ENCODE measurements around the gene HTR3A. TPM values are rescaled to one million over a fixed set of nuclear protein-coding genes. Genes with fewer than 3 reads are reported as not detected.
A peak's percentile ranks its signal among the peaks of the same experiment; 100 is the strongest.

HTR3A gene
- total RNA-seq, 1 experiment from 2014 or later: 0.21 TPM

GRCh38 chr11:113991170-113991569 lies 16.3 kb downstream of the HTR3A start:
- intact Hi-C loops (cut with micrococcal nuclease; ENCODE audit: unreplicated experiment): loop anchor here (5.0 kb wide), 1 partner anchor 94 kb away; no protein-coding TSS in a partner anchor

GRCh38 chr11:113991718-113992458 lies 17.0 kb downstream of the HTR3A start:
- Histone ChIP-seq H3K27ac (ENCODE audit: low read length) (no peak overlapping the region), H3K36me3 (ENCODE audit: control insufficient read depth, insufficient read depth, low read length) (no peaks in the 10 kb centered on the region), H3K4me1 (ENCODE audit: control insufficient read depth, insufficient read depth, low read length) (no peaks in the 10 kb centered on the region), H3K4me3 (ENCODE audit: low read depth in 2 of 2, low read length in 2 of 2) (no peak overlapping the region), H3K27me3 (ENCODE audit: control insufficient read depth, insufficient read depth, low read length) (no peaks in the 10 kb centered on the region), H3K9me3 (ENCODE audit: control insufficient read depth, insufficient read depth, low read depth, low read length) (no peaks in the 10 kb centered on the region)
- CTCF ChIA-PET: interaction anchor here (0.5 to 1.0 kb wide), 4 partner anchors 12 to 269 kb away, joined by 3 to 5 read pairs (median 4); no protein-coding TSS in a partner anchor
- POLR2A ChIA-PET: no interaction called here
- in situ Hi-C loops (cut with HindIII; ENCODE audit: low pct_unique_long_range_greater_than_20kb, low sequenced_read_pairs) (no loop called here), intact Hi-C loops (cut with micrococcal nuclease; ENCODE audit: unreplicated experiment) (loop anchor here (5.0 kb wide), 1 partner anchor 95 kb away; no protein-coding TSS in a partner anchor)
- no peak for DNase-seq (ENCODE audit: low read depth, low spot score)
- ATAC-seq: no peak
- TF ChIP-seq, protein P1, sequence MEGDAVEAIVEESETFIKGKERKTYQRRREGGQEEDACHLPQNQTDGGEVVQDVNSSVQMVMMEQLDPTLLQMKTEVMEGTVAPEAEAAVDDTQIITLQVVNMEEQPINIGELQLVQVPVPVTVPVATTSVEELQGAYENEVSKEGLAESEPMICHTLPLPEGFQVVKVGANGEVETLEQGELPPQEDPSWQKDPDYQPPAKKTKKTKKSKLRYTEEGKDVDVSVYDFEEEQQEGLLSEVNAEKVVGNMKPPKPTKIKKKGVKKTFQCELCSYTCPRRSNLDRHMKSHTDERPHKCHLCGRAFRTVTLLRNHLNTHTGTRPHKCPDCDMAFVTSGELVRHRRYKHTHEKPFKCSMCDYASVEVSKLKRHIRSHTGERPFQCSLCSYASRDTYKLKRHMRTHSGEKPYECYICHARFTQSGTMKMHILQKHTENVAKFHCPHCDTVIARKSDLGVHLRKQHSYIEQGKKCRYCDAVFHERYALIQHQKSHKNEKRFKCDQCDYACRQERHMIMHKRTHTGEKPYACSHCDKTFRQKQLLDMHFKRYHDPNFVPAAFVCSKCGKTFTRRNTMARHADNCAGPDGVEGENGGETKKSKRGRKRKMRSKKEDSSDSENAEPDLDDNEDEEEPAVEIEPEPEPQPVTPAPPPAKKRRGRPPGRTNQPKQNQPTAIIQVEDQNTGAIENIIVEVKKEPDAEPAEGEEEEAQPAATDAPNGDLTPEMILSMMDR (IDR thresholded peaks at IDR 0.05): no peak
- TF ChIP-seq POLR2AphosphoS5 (IDR thresholded peaks at IDR 0.05; ENCODE audit: low read depth, low read length) (no peak), TCF7L2 (IDR thresholded peaks at IDR 0.05; ENCODE audit: low read depth, low read length) (no peak), SIN3A (IDR thresholded peaks at IDR 0.05; ENCODE audit: borderline replicate concordance, insufficient read depth, low read depth, low read length) (no peak)
- TF ChIP-seq, protein P2, sequence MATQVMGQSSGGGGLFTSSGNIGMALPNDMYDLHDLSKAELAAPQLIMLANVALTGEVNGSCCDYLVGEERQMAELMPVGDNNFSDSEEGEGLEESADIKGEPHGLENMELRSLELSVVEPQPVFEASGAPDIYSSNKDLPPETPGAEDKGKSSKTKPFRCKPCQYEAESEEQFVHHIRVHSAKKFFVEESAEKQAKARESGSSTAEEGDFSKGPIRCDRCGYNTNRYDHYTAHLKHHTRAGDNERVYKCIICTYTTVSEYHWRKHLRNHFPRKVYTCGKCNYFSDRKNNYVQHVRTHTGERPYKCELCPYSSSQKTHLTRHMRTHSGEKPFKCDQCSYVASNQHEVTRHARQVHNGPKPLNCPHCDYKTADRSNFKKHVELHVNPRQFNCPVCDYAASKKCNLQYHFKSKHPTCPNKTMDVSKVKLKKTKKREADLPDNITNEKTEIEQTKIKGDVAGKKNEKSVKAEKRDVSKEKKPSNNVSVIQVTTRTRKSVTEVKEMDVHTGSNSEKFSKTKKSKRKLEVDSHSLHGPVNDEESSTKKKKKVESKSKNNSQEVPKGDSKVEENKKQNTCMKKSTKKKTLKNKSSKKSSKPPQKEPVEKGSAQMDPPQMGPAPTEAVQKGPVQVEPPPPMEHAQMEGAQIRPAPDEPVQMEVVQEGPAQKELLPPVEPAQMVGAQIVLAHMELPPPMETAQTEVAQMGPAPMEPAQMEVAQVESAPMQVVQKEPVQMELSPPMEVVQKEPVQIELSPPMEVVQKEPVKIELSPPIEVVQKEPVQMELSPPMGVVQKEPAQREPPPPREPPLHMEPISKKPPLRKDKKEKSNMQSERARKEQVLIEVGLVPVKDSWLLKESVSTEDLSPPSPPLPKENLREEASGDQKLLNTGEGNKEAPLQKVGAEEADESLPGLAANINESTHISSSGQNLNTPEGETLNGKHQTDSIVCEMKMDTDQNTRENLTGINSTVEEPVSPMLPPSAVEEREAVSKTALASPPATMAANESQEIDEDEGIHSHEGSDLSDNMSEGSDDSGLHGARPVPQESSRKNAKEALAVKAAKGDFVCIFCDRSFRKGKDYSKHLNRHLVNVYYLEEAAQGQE (IDR thresholded peaks at IDR 0.05; ENCODE audit: insufficient read depth in 1 of 2, low read depth in 2 of 2, low read length in 1 of 2): no peak
- BruUV-seq (replicated peaks): no TSS peak

More at GRCh38 chr11:113991170-113991569, 16.3 kb downstream of the HTR3A start:
- H3K4me3 ChIP-seq (ENCODE audit: low read depth in 2 of 2, low read length in 2 of 2): no peak overlapping the region
- H3K4me1 ChIP-seq (ENCODE audit: control insufficient read depth, insufficient read depth, low read length): no peaks in the 10 kb centered on the region
- BruUV-seq (replicated peaks): no TSS peak
- H3K27ac ChIP-seq (ENCODE audit: low read length): no peak overlapping the region
- ATAC-seq (no peak), DNase-seq (ENCODE audit: low read depth, low spot score) (no peak)
- H3K9me3 ChIP-seq (ENCODE audit: control insufficient read depth, insufficient read depth, low read depth, low read length): no peaks in the 10 kb centered on the region
- TF ChIP-seq, protein P2 (IDR thresholded peaks at IDR 0.05; ENCODE audit: insufficient read depth in 1 of 2, low read depth in 2 of 2, low read length in 1 of 2): peak; percentile 93 to 94
- no peak for TF ChIP-seq SIN3A (IDR thresholded peaks at IDR 0.05; ENCODE audit: borderline replicate concordance, insufficient read depth, low read depth, low read length)
- H3K27me3 ChIP-seq (ENCODE audit: control insufficient read depth, insufficient read depth, low read length): no peaks in the 10 kb centered on the region
- no peaks in the 10 kb centered on the region for H3K36me3 ChIP-seq (ENCODE audit: control insufficient read depth, insufficient read depth, low read length)
- in situ Hi-C loops (cut with HindIII; ENCODE audit: low pct_unique_long_range_greater_than_20kb, low sequenced_read_pairs): no loop called here
- POLR2A ChIA-PET: no interaction called here
- CTCF ChIA-PET: interaction anchor here (0.5 to 0.7 kb wide), 3 partner anchors 12 to 268 kb away, joined by 3 to 5 read pairs (median 4); no protein-coding TSS in a partner anchor

All from Panc1 (cell line).